Vagina (tissue), 2 donors: ENCODE data around the gene POP7.

Experiments
- CTCF ChIP-seq, 3 experiments: fragments of 450-650 bp in 2 of 3; fragments of 200-600 bp in 1 of 3; sonication (generic) in 1 of 3; IDR thresholded peaks; one replicate each; pipeline ENCODE4 v1.5.1; 2017 to 2019; ENCODE audit warnings: antibody characterized with exemption in 3 of 3, mild to moderate bottlenecking in 2 of 3, moderate library complexity in 2 of 3
- POLR2A ChIP-seq, 2 donors: fragments of 450-650 bp; IDR thresholded peaks; one replicate each; pipeline ENCODE4 v1.6.1; 2017; ENCODE audit warnings: antibody characterized with exemption in 2 of 2, mild to moderate bottlenecking in 2 of 2, moderate library complexity in 2 of 2

GRCh38 chr7:100665168-100665726, 40.7 kb upstream of the POP7 start:
- no peak for TF ChIP-seq CTCF (IDR thresholded peaks at IDR 0.05)
- no peak for TF ChIP-seq POLR2A (IDR thresholded peaks at IDR 0.05)
